K562 (cell line): ENCODE measurements around the gene NIPAL3. TPM values are rescaled to one million over a fixed set of nuclear protein-coding genes. Genes with fewer than 3 reads are reported as not detected.

ENCODE experiments used
- ATAC-seq: fragments of 200-7000 bp; cut with Tn5 transposase; 3 replicates; pipeline ENCODE4 v1.9.1; 2020; ENCODE audit warnings: moderate library complexity
- BruUV-seq: library from RNA; stranded (reverse); fragments of 400-500 nt; replicated peaks from 2 replicates; lab custom pipeline; 2021; lab: Mats Ljungman, UMichigan
- CTCF ChIA-PET: fragments of 300-600 bp; formaldehyde crosslinking; extraction: SDS; loops from one replicate; lab custom pipeline; 2021; ENCODE audit warnings: low intra/inter-chr PET ratio; lab: Yijun Ruan, JAX
- POLR2A ChIA-PET: fragments of 300-600, 350-650 bp; sonication (Branson Sonifier 250); formaldehyde crosslinking; extraction: SDS; loops from one replicate; lab custom pipeline; 2021; ENCODE audit warnings: antibody characterized with exemption, inconsistent platforms; lab: Yijun Ruan, JAX
- DNase-seq, 4 experiments: peaks; one replicate each; pipeline versions ENCODE4 v3.0.0 to v3.0.0-alpha.2; 2011 to 2018; ENCODE audit warnings: low spot score in 3 of 4, mixed read lengths in 3 of 4; ENCODE audit errors: extremely low read depth in 1 of 4
- FAIRE-seq: peaks from 2 replicates; lab custom pipeline; 2011; peaks lifted over from hg19 to GRCh38; lab: Jason Lieb, UNC
- H2AFZ ChIP-seq: 2 replicates; pipeline ENCODE4 v1.6.0; 2011; ENCODE audit warnings: low read depth, low read length, control low read depth, inconsistent platforms
- H3K27ac ChIP-seq: fragments of 200-600 bp; 3 replicates; pipeline ENCODE4 v1.8.0; 2011; ENCODE audit warnings: low read depth, mild to moderate bottlenecking, control low read depth, inconsistent platforms, low read length, moderate library complexity, mixed read lengths; ENCODE audit errors: extremely low read depth
- H3K27me3 ChIP-seq, 2 experiments: fragments of 300-600 bp in 1 of 2; 2 replicates in 1 of 2; 3 replicates in 1 of 2; pipeline versions ENCODE4 v1.6.0 to v1.8.0; 2011; ENCODE audit warnings: inconsistent platforms in 2 of 2, low read length in 2 of 2, mild to moderate bottlenecking in 1 of 2, mixed read lengths in 1 of 2, moderate library complexity in 1 of 2; ENCODE audit not compliant: control insufficient read depth in 2 of 2, insufficient read depth in 2 of 2
- H3K36me3 ChIP-seq: fragments of 300-600 bp; 3 replicates; pipeline ENCODE4 v1.8.0; 2011; ENCODE audit warnings: mild to moderate bottlenecking, low read length, inconsistent platforms; ENCODE audit not compliant: control insufficient read depth, insufficient read depth
- H3K4me1 ChIP-seq, 2 experiments: fragments of 200-600 bp in 1 of 2; replicated peaks in 1 of 2; 2 replicates in 1 of 2; 3 replicates in 1 of 2; pipeline versions ENCODE4 v1.5.1 to v1.8.0; 2011; ENCODE audit warnings: inconsistent platforms in 2 of 2, low read length in 2 of 2, mild to moderate bottlenecking in 1 of 2, mixed read lengths in 1 of 2, moderate library complexity in 1 of 2; ENCODE audit not compliant: control insufficient read depth in 2 of 2, insufficient read depth in 2 of 2
- H3K4me2 ChIP-seq: 2 replicates; pipeline ENCODE4 v1.6.1; 2011; ENCODE audit warnings: low read length, control low read depth, inconsistent platforms, mixed read lengths; ENCODE audit not compliant: insufficient read depth
- H3K4me3 ChIP-seq: fragments of 200-600 bp; sonication (generic), shearing (Covaris generic); 2 replicates; pipeline ENCODE4 v1.5.1; 2016; ENCODE audit warnings: control low read depth, inconsistent platforms
- H3K79me2 ChIP-seq: fragments of 200-600 bp; 3 replicates; pipeline ENCODE4 v1.8.0; 2011; ENCODE audit warnings: low read length, inconsistent platforms; ENCODE audit not compliant: control insufficient read depth, insufficient read depth
- H3K9ac ChIP-seq, 2 experiments: 2 replicates each; pipeline versions ENCODE4 v1.6.0 to v1.6.1; 2011; ENCODE audit warnings: low read depth in 2 of 2, low read length in 2 of 2, control low read depth in 1 of 2, inconsistent platforms in 1 of 2, mild to moderate bottlenecking in 1 of 2, mixed read lengths in 1 of 2; ENCODE audit not compliant: insufficient read depth in 1 of 2
- H3K9me1 ChIP-seq: one replicate; pipeline ENCODE4 v1.6.0; 2011; ENCODE audit warnings: inconsistent platforms, mild to moderate bottlenecking, low read length, moderate library complexity; ENCODE audit not compliant: control insufficient read depth, insufficient read depth
- H3K9me3 ChIP-seq: replicated peaks from 2 replicates; pipeline ENCODE4 v1.5.1; 2011; ENCODE audit warnings: low read depth, low read length, inconsistent platforms; ENCODE audit not compliant: control insufficient read depth, insufficient read depth
- H4K20me1 ChIP-seq: replicated peaks from 2 replicates; pipeline ENCODE4 v1.6.1; 2011; ENCODE audit warnings: low read length, inconsistent platforms, mixed read lengths; ENCODE audit not compliant: control insufficient read depth, insufficient read depth
- ARID2 ChIP-seq: fragments of 450-650 bp; IDR thresholded peaks from 2 replicates; pipeline ENCODE4 v1.6.1; 2017; ENCODE audit warnings: antibody characterized with exemption, mild to moderate bottlenecking
- ARNT ChIP-seq, 2 experiments: fragments of 450-650 bp; IDR thresholded peaks; 2 replicates each; pipeline ENCODE4 v1.6.1; 2016; ENCODE audit warnings: mild to moderate bottlenecking in 1 of 2
- BRD9 ChIP-seq: fragments of 450-650 bp; IDR thresholded peaks from 2 replicates; pipeline ENCODE4 v1.6.1; 2018; ENCODE audit warnings: low read depth; ENCODE audit not compliant: partially characterized antibody
- GABPB1 ChIP-seq: sonication (generic); formaldehyde crosslinking; IDR thresholded peaks from 2 replicates; pipeline ENCODE4 v1.8.0; 2022; ENCODE audit warnings: mild to moderate bottlenecking, missing genetic modification reagents
- GTF2E2 ChIP-seq: fragments of 200-800 bp; sonication (Bioruptor generic); IDR thresholded peaks from 2 replicates; pipeline ENCODE4 v1.6.1; 2016; ENCODE audit warnings: missing genetic modification characterization, missing compliant biosample characterization
- HOXB6 ChIP-seq: fragments of 250-450 bp; sonication (Bioruptor Pico); IDR thresholded peaks from 2 replicates; pipeline ENCODE4 v1.5.1; 2022; ENCODE audit warnings: mild to moderate bottlenecking, borderline replicate concordance
- MAFK ChIP-seq: IDR thresholded peaks from 2 replicates; pipeline ENCODE4 v1.6.1; 2011; ENCODE audit warnings: low read length, improper control_type of control experiment
- MTA1 ChIP-seq: fragments of 450-650 bp; IDR thresholded peaks from 2 replicates; pipeline ENCODE4 v1.6.1; 2017; ENCODE audit warnings: borderline replicate concordance
- MXD1 ChIP-seq: fragments of 250-450 bp; sonication (Bioruptor Pico); IDR thresholded peaks from 2 replicates; pipeline ENCODE4 v1.8.0; 2021; ENCODE audit warnings: borderline replicate concordance, mild to moderate bottlenecking, moderate library complexity; ENCODE audit not compliant: poor library complexity, severe bottlenecking
- NCOR1 ChIP-seq: fragments of 450-650 bp; IDR thresholded peaks from 2 replicates; pipeline ENCODE4 v1.6.1; 2016; ENCODE audit warnings: mild to moderate bottlenecking, moderate library complexity
- PHF8 ChIP-seq: fragments of 200-600 bp; sonication (generic); IDR thresholded peaks from 2 replicates; pipeline ENCODE4 v1.6.1; 2012; ENCODE audit warnings: mixed run types, mild to moderate bottlenecking, inconsistent platforms, low read length, moderate library complexity, borderline replicate concordance
- RFX5 ChIP-seq: IDR thresholded peaks from 2 replicates; pipeline ENCODE4 v1.6.1; 2011; ENCODE audit warnings: low read depth, mild to moderate bottlenecking, improper control_type of control experiment, low read length
- XRCC4 ChIP-seq: IDR thresholded peaks from one replicate; pipeline ENCODE4 v1.6.1; 2011; ENCODE audit not compliant: insufficient read depth, insufficient read length; ENCODE audit errors: extremely low read depth
- ZBTB43 ChIP-seq: sonication (generic); formaldehyde crosslinking; IDR thresholded peaks from 2 replicates; pipeline ENCODE4 v1.8.0; 2023; ENCODE audit warnings: mild to moderate bottlenecking, missing genetic modification reagents
- ZNF444 ChIP-seq: fragments of 250-450 bp; sonication (Bioruptor Pico); IDR thresholded peaks from 2 replicates; pipeline ENCODE4 v1.4.0; 2020; ENCODE audit warnings: mild to moderate bottlenecking, moderate library complexity
- WGBS: fragments of 100-300 bp; shearing (Covaris generic); methylation state at CpG from one replicate; pipeline ENCODE4 v1.1.6; 2016; ENCODE audit warnings: low coverage, mixed read lengths; ENCODE audit not compliant: insufficient coverage; ENCODE audit errors: missing lambda C conversion rate; 5-methylcytosine and 5-hydroxymethylcytosine counted together
- in situ Hi-C: fragments of 300-500 bp; cut with MboI; formaldehyde crosslinking; loops from 4 replicates; pipeline ENCODE4 v1.15.0; 2018; ENCODE audit warnings: inconsistent platforms, mixed read lengths
- intact Hi-C: fragments of 100-400 bp; cut with micrococcal nuclease; formaldehyde crosslinking; loops from 2 replicates; pipeline ENCODE4 v1.14.2; 2022
- polyA plus RNA-seq, 8 experiments: library from polyadenylated mRNA; depleted of rRNA in 4 of 8; stranded (reverse) in 5 of 8; unstranded in 3 of 8; fragments of >200 nt; fragmentation: Nextera tagmentation in 2 of 8; fragmentation: Illumina TruSeq in 1 of 8; extraction: Ambion mirVana in 2 of 8; extraction: Trizol in 1 of 8; gene quantifications; 2 replicates each; pipeline versions ENCODE4 v1.2.1 to v1.2.3, GENCODE V29; 2011 to 2014; ENCODE audit warnings: inconsistent platforms in 1 of 8, missing spikeins in 1 of 8
- total RNA-seq, 7 experiments: library from RNA; depleted of rRNA in 6 of 7; stranded (reverse); fragments of >200 nt in 6 of 7; fragmentation: Illumina TruSeq in 2 of 7; extraction: Trizol in 2 of 7; gene quantifications; 2 replicates each; pipeline versions ENCODE4 v1.2.1 to v1.2.3, GENCODE V29; 2011 to 2021; ENCODE audit warnings: low replicate concordance in 1 of 7
- TF ChIP-seq, protein P1 (sequence below): IDR thresholded peaks from 3 replicates; pipeline ENCODE4 v1.6.1; 2011; ENCODE audit warnings: borderline replicate concordance, mild to moderate bottlenecking; ENCODE audit not compliant: insufficient read length, insufficient read depth
- TF ChIP-seq, protein P2 (sequence below): sonication (generic); formaldehyde crosslinking; IDR thresholded peaks from 2 replicates; pipeline ENCODE4 v1.4.0; 2020; ENCODE audit warnings: mild to moderate bottlenecking, missing genetic modification reagents

The NIPAL3 gene
- total and polyA plus RNA-seq, 9 of the 15 experiments (the other 6 are each of a cell fraction or from before 2014, with no cell fraction given): 10.5 to 26.3 (median 16.0) TPM

- Histone ChIP-seq H3K4me3 (no peak overlapping the region), H3K4me1 (no peaks in the 10 kb centered on the region), H2AFZ (no peak overlapping the region), H3K9me3 (no peaks in the 10 kb centered on the region), H3K4me2 (no peak overlapping the region), H4K20me1 (no peaks in the 10 kb centered on the region), H3K27me3 (no peaks in the 10 kb centered on the region), H3K9ac (no peak overlapping the region), H3K36me3 (no peaks in the 10 kb centered on the region), H3K9me1 (no peaks in the 10 kb centered on the region), H3K79me2 (no peaks in the 10 kb centered on the region), H3K27ac (no peak overlapping the region)
- intact Hi-C loops: no loop called here
- ATAC-seq: no peak
- BruUV-seq: no TSS peak
- CTCF ChIA-PET: interaction anchor here (0.6 kb wide), 1 partner anchor 18 kb away, joined by 3 read pairs; no protein-coding TSS in a partner anchor
- no peak for DNase-seq
- TF ChIP-seq, protein P1, sequence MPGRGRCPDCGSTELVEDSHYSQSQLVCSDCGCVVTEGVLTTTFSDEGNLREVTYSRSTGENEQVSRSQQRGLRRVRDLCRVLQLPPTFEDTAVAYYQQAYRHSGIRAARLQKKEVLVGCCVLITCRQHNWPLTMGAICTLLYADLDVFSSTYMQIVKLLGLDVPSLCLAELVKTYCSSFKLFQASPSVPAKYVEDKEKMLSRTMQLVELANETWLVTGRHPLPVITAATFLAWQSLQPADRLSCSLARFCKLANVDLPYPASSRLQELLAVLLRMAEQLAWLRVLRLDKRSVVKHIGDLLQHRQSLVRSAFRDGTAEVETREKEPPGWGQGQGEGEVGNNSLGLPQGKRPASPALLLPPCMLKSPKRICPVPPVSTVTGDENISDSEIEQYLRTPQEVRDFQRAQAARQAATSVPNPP: no peak
- TF ChIP-seq MXD1 (no peak), NCOR1 (no peak), MAFK (no peak), BRD9 (no peak), ZNF444 (no peak), HOXB6 (no peak), ZBTB43 (CRISPR knock-in tag) (no peak), ARNT (IDR thresholded peaks at IDR 0.05) (no peak), GTF2E2 (tag) (no peak), MTA1 (no peak), RFX5 (no peak), XRCC4 (no peak), GABPB1 (no peak), PHF8 (no peak), ARID2 (no peak)
- TF ChIP-seq, protein P2, sequence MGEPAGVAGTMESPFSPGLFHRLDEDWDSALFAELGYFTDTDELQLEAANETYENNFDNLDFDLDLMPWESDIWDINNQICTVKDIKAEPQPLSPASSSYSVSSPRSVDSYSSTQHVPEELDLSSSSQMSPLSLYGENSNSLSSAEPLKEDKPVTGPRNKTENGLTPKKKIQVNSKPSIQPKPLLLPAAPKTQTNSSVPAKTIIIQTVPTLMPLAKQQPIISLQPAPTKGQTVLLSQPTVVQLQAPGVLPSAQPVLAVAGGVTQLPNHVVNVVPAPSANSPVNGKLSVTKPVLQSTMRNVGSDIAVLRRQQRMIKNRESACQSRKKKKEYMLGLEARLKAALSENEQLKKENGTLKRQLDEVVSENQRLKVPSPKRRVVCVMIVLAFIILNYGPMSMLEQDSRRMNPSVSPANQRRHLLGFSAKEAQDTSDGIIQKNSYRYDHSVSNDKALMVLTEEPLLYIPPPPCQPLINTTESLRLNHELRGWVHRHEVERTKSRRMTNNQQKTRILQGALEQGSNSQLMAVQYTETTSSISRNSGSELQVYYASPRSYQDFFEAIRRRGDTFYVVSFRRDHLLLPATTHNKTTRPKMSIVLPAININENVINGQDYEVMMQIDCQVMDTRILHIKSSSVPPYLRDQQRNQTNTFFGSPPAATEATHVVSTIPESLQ: no peak
- whole genome bisulfite sequencing: 56% methylated on average over 11 of the region's 11 CpGs
- in situ Hi-C loops: no loop called here
- POLR2A ChIA-PET: interaction anchor here (0.6 to 1.7 kb wide), 3 partner anchors 13 to 993 kb away, joined by 3 to 7 read pairs (median 4); no protein-coding TSS in a partner anchor
- no peak for FAIRE-seq
These were observed 57.1 kb downstream of the NIPAL3 start for GRCh38 chr1:24472527-24473251.
